Gastrocnemius medialis (tissue), 4 donors: ENCODE data around the gene TMED3. TPM values are rescaled to one million over a fixed set of nuclear protein-coding genes. Genes with fewer than 3 reads are reported as not detected.

Source experiments
- ATAC-seq, 2 donors: fragments of 150-250 bp; one replicate each; pipeline ENCODE4 v1.9.1; 2016
- DNase-seq, 2 donors: peaks; one replicate each; pipeline ENCODE4 v3.0.0-alpha.2; 2019
- H3K27ac ChIP-seq, 4 donors: fragments of 200-600 bp; sonication (generic); 1 replicate in 1 of 4; 2 replicates in 3 of 4; pipeline ENCODE4 v1.5.1; 2016 to 2018; ENCODE audit warnings: mild to moderate bottlenecking in 2 of 4, moderate library complexity in 1 of 4
- H3K27me3 ChIP-seq, 3 donors: fragments of 200-600 bp; sonication (generic) in 2 of 3; 1 replicate in 1 of 3; 2 replicates in 2 of 3; pipeline versions ENCODE4 v1.5.1 to v1.6.0; 2016 to 2019; ENCODE audit warnings: mild to moderate bottlenecking in 1 of 3, moderate library complexity in 1 of 3
- H3K36me3 ChIP-seq, 2 donors: fragments of 200-600 bp; sonication (generic) in 1 of 2; one replicate each; pipeline ENCODE4 v1.5.1; 2017 to 2018
- H3K4me1 ChIP-seq, 2 donors: fragments of 200-600 bp; sonication (generic) in 1 of 2; one replicate each; pipeline ENCODE4 v1.5.1; 2016 to 2017; ENCODE audit warnings: mild to moderate bottlenecking in 2 of 2
- H3K4me3 ChIP-seq, 4 donors: fragments of 200-600 bp; sonication (generic) in 3 of 4; 1 replicate in 1 of 4; 2 replicates in 3 of 4; pipeline ENCODE4 v1.5.1; 2016 to 2019; ENCODE audit warnings: mild to moderate bottlenecking in 2 of 4
- H3K9me3 ChIP-seq, 3 donors: fragments of 200-600 bp; sonication (generic) in 2 of 3; 1 replicate in 1 of 3; 2 replicates in 2 of 3; pipeline ENCODE4 v1.5.1; 2016 to 2019
- CTCF ChIP-seq, 5 experiments: fragments of 450-650 bp in 3 of 5; fragments of 200-600 bp in 2 of 5; sonication (generic) in 2 of 5; IDR thresholded peaks in 4 of 5; conservative IDR thresholded peaks in 1 of 5; 1 replicate in 4 of 5; 2 replicates in 1 of 5; pipeline ENCODE4 v1.5.1; 2016 to 2019; ENCODE audit warnings: antibody characterized with exemption in 5 of 5, mild to moderate bottlenecking in 3 of 5, moderate library complexity in 3 of 5
- POLR2A ChIP-seq, 2 donors: fragments of 450-650 bp; IDR thresholded peaks; one replicate each; pipeline ENCODE4 v1.6.1; 2017; ENCODE audit warnings: antibody characterized with exemption in 2 of 2, mild to moderate bottlenecking in 2 of 2, moderate library complexity in 2 of 2
- in situ Hi-C, 4 donors: fragments of 200-750 bp; cut with MboI; loops; one replicate each; pipeline versions ENCODE4 v1.15.0 to v1.8.0; 2017; ENCODE audit warnings: low sequenced_read_pairs in 4 of 4
- intact Hi-C: fragments of 100-400 bp; cut with DNase I; formaldehyde crosslinking; loops from one replicate; pipeline ENCODE4 v1.15.1; 2023; ENCODE audit warnings: low total_unique reads
- total RNA-seq, 4 donors: library from RNA; depleted of rRNA; stranded (reverse); fragments of >200 nt; gene quantifications; one replicate each; pipeline versions ENCODE4 v1.1.0 to v1.2.3, GENCODE V29; 2016

TMED3 gene
- total RNA-seq, 4 donors from 2014 or later = 1.3 to 7.0 (median 5.4) TPM

DNA sequence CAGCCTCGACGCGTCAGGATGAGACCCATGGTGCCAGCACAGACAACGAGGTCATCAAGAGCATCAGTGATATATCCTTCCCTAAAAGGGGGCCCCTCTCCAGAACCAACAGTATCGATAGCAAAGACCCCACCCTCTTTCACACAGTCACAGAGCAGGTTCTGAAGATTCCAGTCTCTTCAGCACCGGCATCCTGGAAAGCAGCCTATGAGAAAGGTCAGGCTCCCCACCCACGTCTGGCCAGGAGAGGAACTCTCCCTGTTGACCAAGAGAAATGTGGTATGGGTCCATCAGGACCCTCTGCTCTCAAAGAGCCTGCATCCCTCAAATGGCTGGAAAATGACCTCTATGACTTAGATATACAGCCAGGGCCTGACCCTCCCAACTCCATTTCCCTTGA is 16.8 kb upstream of the TMED3 start:
- peaks cover 0 to 3% (median 0%) of the 10 kb centered on the region in 3 donors for H3K27me3 ChIP-seq
- H3K4me1 ChIP-seq = no peaks in the 10 kb centered on the region
- no peaks in the 10 kb centered on the region for H3K36me3 ChIP-seq
- no peak overlapping the region for H3K4me3 ChIP-seq
- ATAC-seq (no peak), DNase-seq (no peak)
- in situ Hi-C loops = no loop called here
- H3K27ac ChIP-seq = no peak overlapping the region
- H3K9me3 ChIP-seq = no peaks in the 10 kb centered on the region
- intact Hi-C loops = no loop called here
- TF ChIP-seq POLR2A (IDR thresholded peaks at IDR 0.05) (no peak), CTCF (IDR thresholded peaks at IDR 0.05 in 4 of 5, conservative IDR thresholded peaks at IDR 0.05 in 1 of 5) (no peak)

GRCh38 chr15:79296583-79296982 is 14.3 kb upstream of the TMED3 start:
- Histone ChIP-seq H3K36me3 (no peaks in the 10 kb centered on the region), H3K9me3 (no peaks in the 10 kb centered on the region), H3K27me3 (peaks cover 0 to 3% (median 0%) of the 10 kb centered on the region in 3 donors), H3K4me1 (no peaks in the 10 kb centered on the region), H3K4me3 (no peak overlapping the region), H3K27ac (no peak overlapping the region)
- DNase-seq = no peak
- no peak for ATAC-seq
- in situ Hi-C loops = no loop called here
- no peak for TF ChIP-seq CTCF (IDR thresholded peaks at IDR 0.05 in 4 of 5, conservative IDR thresholded peaks at IDR 0.05 in 1 of 5)
- no peak for TF ChIP-seq POLR2A (IDR thresholded peaks at IDR 0.05)
- intact Hi-C loops = no loop called here

DNA sequence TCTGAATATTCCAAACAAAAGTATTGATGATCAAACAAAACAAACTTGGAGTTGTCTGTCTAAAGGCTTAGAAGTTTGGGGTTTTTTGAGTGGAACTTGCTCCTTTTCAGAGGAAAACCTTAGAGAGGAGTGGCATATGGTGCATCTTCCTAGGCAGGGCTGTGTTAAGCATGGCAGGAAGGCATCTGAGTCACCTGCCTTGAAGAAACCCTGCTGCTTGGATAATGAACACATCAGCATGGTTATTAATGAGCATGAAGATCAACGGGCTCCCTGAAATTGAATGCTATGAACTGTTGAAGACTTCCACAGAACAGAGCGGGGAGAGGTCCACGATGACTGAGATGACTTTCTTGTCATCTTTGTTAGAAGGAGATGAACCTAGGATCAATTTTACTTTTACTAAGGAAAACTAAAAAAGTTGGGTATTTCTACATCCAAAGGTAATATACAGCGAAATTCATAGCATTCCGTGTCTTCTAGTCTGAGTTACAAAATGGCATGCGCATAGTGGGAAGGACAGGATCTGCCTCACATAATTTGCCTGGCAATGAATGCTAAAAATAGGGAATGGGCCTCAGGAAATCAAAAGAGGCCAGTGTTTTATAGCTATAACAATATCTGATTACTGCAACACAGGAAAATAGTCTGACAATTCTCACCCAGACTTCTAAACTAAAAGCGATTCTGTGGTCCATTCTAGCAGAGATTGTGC is 11.6 kb upstream of the TMED3 start:
- no peak for ATAC-seq
- Histone ChIP-seq H3K4me3 (no peak overlapping the region), H3K27me3 (no peaks in the 10 kb centered on the region), H3K27ac (no peak overlapping the region), H3K4me1 (no peaks in the 10 kb centered on the region), H3K36me3 (no peaks in the 10 kb centered on the region), H3K9me3 (no peaks in the 10 kb centered on the region)
- in situ Hi-C loops (no loop called here), intact Hi-C loops (no loop called here)
- DNase-seq = no peak
- TF ChIP-seq POLR2A (IDR thresholded peaks at IDR 0.05) = no peak
- no peak for TF ChIP-seq CTCF (IDR thresholded peaks at IDR 0.05 in 4 of 5, conservative IDR thresholded peaks at IDR 0.05 in 1 of 5)

DNA sequence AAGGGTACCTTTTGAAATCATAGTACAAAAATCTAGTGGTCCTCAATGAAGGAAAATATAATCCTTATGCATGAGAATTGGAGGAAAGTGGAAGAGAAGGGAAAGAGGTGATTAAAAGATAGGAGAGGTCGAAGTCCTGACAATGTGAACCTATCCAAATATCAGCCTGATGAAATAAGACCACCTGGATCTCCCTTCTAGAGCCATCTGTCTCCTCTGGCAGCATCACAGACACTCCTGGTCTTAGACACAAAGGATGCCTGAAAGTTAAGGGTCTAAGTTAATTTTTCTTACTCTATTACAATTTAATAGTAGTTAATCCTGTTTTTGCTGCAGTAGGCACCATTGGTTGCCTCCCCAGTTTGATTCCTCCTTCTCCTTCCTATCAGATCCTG is 11.1 kb upstream of the TMED3 start:
- in situ Hi-C loops = no loop called here
- Histone ChIP-seq H3K4me3 (no peak overlapping the region), H3K9me3 (no peaks in the 10 kb centered on the region), H3K4me1 (no peaks in the 10 kb centered on the region), H3K36me3 (no peaks in the 10 kb centered on the region), H3K27me3 (no peaks in the 10 kb centered on the region), H3K27ac (no peak overlapping the region)
- no peak for DNase-seq
- TF ChIP-seq CTCF (IDR thresholded peaks at IDR 0.05 in 4 of 5, conservative IDR thresholded peaks at IDR 0.05 in 1 of 5) = no peak
- no peak for TF ChIP-seq POLR2A (IDR thresholded peaks at IDR 0.05)
- intact Hi-C loops = no loop called here
- no peak for ATAC-seq

DNA sequence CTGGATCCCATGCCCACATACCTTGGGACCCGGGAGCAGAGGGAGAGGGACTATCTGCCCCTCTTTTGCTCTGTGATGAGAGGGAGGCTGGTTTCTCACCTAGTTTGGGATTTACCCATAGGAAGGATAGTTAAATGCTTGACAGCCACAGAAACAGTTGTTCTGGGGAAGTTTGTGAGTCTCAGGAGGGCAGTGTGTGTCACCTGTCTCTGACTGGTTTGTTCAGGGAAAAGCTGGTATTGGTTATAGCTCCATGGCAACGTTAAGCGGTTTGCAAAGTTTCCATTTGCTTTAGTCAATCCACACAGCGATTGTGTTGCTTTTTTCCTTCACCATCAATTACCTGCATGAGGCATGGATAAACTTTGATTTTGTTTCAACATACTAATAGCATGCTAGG is 3.7 kb upstream of the TMED3 start:
- no peak for TF ChIP-seq POLR2A (IDR thresholded peaks at IDR 0.05)
- TF ChIP-seq CTCF (IDR thresholded peaks at IDR 0.05 in 4 of 5, conservative IDR thresholded peaks at IDR 0.05 in 1 of 5) = no peak
- no peak overlapping the region for H3K4me3 ChIP-seq
- no peaks in the 10 kb centered on the region for H3K9me3 ChIP-seq
- intact Hi-C loops (no loop called here), in situ Hi-C loops (no loop called here)
- DNase-seq (no peak), ATAC-seq (no peak)
- peaks cover 7 to 12% of the 10 kb centered on the region in 2 donors for H3K4me1 ChIP-seq
- H3K36me3 ChIP-seq = no peaks in the 10 kb centered on the region
- H3K27ac ChIP-seq = no peak overlapping the region
- H3K27me3 ChIP-seq = peaks cover 14 to 25% (median 16%) of the 10 kb centered on the region in 3 donors
